GM12878 (cell line): ENCODE data around the gene SLC41A1. TPM values are rescaled to one million over a fixed set of nuclear protein-coding genes. Genes with fewer than 3 reads are reported as not detected.

ENCODE experiments used
- ATAC-seq: fragments of 200-7000 bp; cut with Tn5 transposase; 3 replicates; pipeline ENCODE4 v1.9.1; 2020; ENCODE audit warnings: mild to moderate bottlenecking, moderate library complexity
- BruUV-seq: library from RNA; stranded (reverse); fragments of 400-500 nt; replicated peaks from 2 replicates; lab custom pipeline; 2021; lab: Mats Ljungman, UMichigan
- CTCF ChIA-PET: fragments of 300-600 bp; sonication (Branson Sonifier 250); formaldehyde crosslinking; extraction: SDS; loops from one replicate; lab custom pipeline; 2021; ENCODE audit warnings: inconsistent platforms; lab: Yijun Ruan, JAX
- POLR2A ChIA-PET: fragments of 350-600 bp; formaldehyde crosslinking; extraction: SDS; loops from one replicate; lab custom pipeline; 2021; ENCODE audit warnings: inconsistent platforms; lab: Charles Lee
- RAD21 ChIA-PET: fragments of 300-600 bp; sonication (Branson Sonifier 250); formaldehyde crosslinking; loops from one replicate; lab custom pipeline; 2023; ENCODE audit warnings: antibody characterized with exemption; ENCODE audit not compliant: unreplicated experiment; lab: Charles Lee
- SMC1A ChIA-PET: fragments of 300-600 bp; sonication (Branson Sonifier 250); formaldehyde crosslinking; loops from one replicate; lab custom pipeline; 2023; ENCODE audit not compliant: unreplicated experiment, uncharacterized antibody; lab: Charles Lee
- DNase-seq: peaks from one replicate; pipeline ENCODE4 v3.0.0-alpha.2; 2011; ENCODE audit warnings: low read depth, low spot score
- FAIRE-seq: peaks from 3 replicates; lab custom pipeline; 2011; peaks lifted over from hg19 to GRCh38; lab: Jason Lieb, UNC
- H2AFZ ChIP-seq: 2 replicates; pipeline ENCODE4 v1.6.0; 2011; ENCODE audit warnings: low read depth, low read length, control low read depth; ENCODE audit not compliant: control insufficient read depth
- H3K27ac ChIP-seq: 2 replicates; pipeline ENCODE4 v1.5.1; 2011; ENCODE audit warnings: control low read depth; ENCODE audit not compliant: control insufficient read depth, insufficient read depth
- H3K27me3 ChIP-seq, 2 experiments: replicated peaks in 1 of 2; 2 replicates each; pipeline versions ENCODE4 v1.6.0 to v1.6.1; 2011; ENCODE audit warnings: low read length in 1 of 2; ENCODE audit not compliant: control insufficient read depth in 2 of 2, insufficient read depth in 2 of 2
- H3K36me3 ChIP-seq, 2 experiments: 2 replicates each; pipeline ENCODE4 v1.5.1; 2011; ENCODE audit warnings: low read length in 1 of 2; ENCODE audit not compliant: control insufficient read depth in 2 of 2, insufficient read depth in 2 of 2
- H3K4me1 ChIP-seq: 2 replicates; pipeline ENCODE4 v1.6.1; 2011; ENCODE audit warnings: mild to moderate bottlenecking, low read length, moderate library complexity, mixed read lengths; ENCODE audit not compliant: control insufficient read depth, insufficient read depth
- H3K4me2 ChIP-seq: 2 replicates; pipeline ENCODE4 v1.6.0; 2011; ENCODE audit warnings: control low read depth; ENCODE audit not compliant: control insufficient read depth, insufficient read depth
- H3K4me3 ChIP-seq: fragments of 200-600 bp; sonication (generic); 2 replicates; pipeline ENCODE4 v1.5.1; 2016
- H3K79me2 ChIP-seq: 2 replicates; pipeline ENCODE4 v1.6.0; 2011; ENCODE audit warnings: low read length; ENCODE audit not compliant: control insufficient read depth, insufficient read depth
- H3K9ac ChIP-seq: 2 replicates; pipeline ENCODE4 v1.8.0; 2011; ENCODE audit warnings: low read length, control low read depth, mixed read lengths; ENCODE audit not compliant: control insufficient read depth, insufficient read depth
- H3K9me3 ChIP-seq: replicated peaks from 3 replicates; pipeline ENCODE4 v1.5.1; 2011; ENCODE audit warnings: mild to moderate bottlenecking, low read length; ENCODE audit not compliant: control insufficient read depth, insufficient read depth
- H4K20me1 ChIP-seq: 2 replicates; pipeline ENCODE4 v1.6.0; 2011; ENCODE audit not compliant: control insufficient read depth, insufficient read depth
- BCL11A ChIP-seq: IDR thresholded peaks from 2 replicates; pipeline ENCODE4 v1.6.1; 2011; ENCODE audit warnings: low read depth, low read length
- CEBPB ChIP-seq, 2 experiments: fragments of 150-350 bp in 1 of 2; IDR thresholded peaks; 2 replicates each; pipeline ENCODE4 v1.6.1; 2012 to 2014; ENCODE audit warnings: low read depth in 2 of 2, low read length in 2 of 2, borderline replicate concordance in 1 of 2, inconsistent platforms in 1 of 2
- FOXK2 ChIP-seq: fragments of 450-650 bp; IDR thresholded peaks from 2 replicates; pipeline ENCODE4 v1.6.1; 2017; ENCODE audit warnings: mild to moderate bottlenecking, moderate library complexity
- POLR2AphosphoS2 ChIP-seq: IDR thresholded peaks from 2 replicates; pipeline ENCODE4 v1.6.1; 2011; ENCODE audit warnings: low read depth, mild to moderate bottlenecking, low read length, improper control_type of control experiment, moderate library complexity
- REST ChIP-seq: IDR thresholded peaks from 2 replicates; pipeline ENCODE4 v1.6.1; 2012; ENCODE audit warnings: mild to moderate bottlenecking, low read depth, low read length
- SUPT20H ChIP-seq: IDR thresholded peaks from 2 replicates; pipeline ENCODE4 v1.6.1; 2011; ENCODE audit warnings: low read depth, mild to moderate bottlenecking, low read length, moderate library complexity, borderline replicate concordance; ENCODE audit not compliant: control insufficient read depth
- WGBS: methylation state at CpG from one replicate; pipeline ENCODE4 v1.1.6; 2016; ENCODE audit warnings: low lambda C conversion rate; ENCODE audit not compliant: insufficient replicate concordance, insufficient coverage; ENCODE audit errors: missing lambda C conversion rate; 5-methylcytosine and 5-hydroxymethylcytosine counted together
- in situ Hi-C: fragments of 300-500 bp; cut with MboI; formaldehyde crosslinking; loops from 9 replicates; pipeline ENCODE4 v1.14.3; 2018; ENCODE audit warnings: mixed read lengths
- intact Hi-C: fragments of 100-400 bp; cut with micrococcal nuclease; formaldehyde crosslinking; loops from one replicate; pipeline ENCODE4 v1.14.2; 2022; ENCODE audit not compliant: unreplicated experiment
- polyA plus RNA-seq, 11 experiments: library from polyadenylated mRNA; depleted of rRNA in 4 of 11; unstranded in 6 of 11; stranded (reverse) in 5 of 11; fragments of >200 nt; fragmentation: Nextera tagmentation in 4 of 11; fragmentation: Illumina TruSeq in 1 of 11; extraction: Ambion mirVana in 4 of 11; extraction: Trizol in 1 of 11; gene quantifications; 1 replicate in 1 of 11; 2 replicates in 10 of 11; pipeline versions ENCODE4 v1.2.1 to v1.2.3, GENCODE V29; 2011 to 2016; ENCODE audit warnings: inconsistent platforms in 2 of 11, missing spikeins in 2 of 11, low read depth in 1 of 11
- total RNA-seq, 4 experiments: library from RNA; depleted of rRNA in 3 of 4; stranded (reverse); fragments of >200 nt in 3 of 4; fragmentation: Illumina TruSeq in 1 of 4; extraction: Trizol in 1 of 4; gene quantifications; 2 replicates each; pipeline versions ENCODE4 v1.2.1 to v1.2.3, GENCODE V29; 2013 to 2021

SLC41A1 gene
- total and polyA plus RNA-seq, 10 of the 15 experiments (the other 5 are each of a cell fraction or from before 2014, with no cell fraction given), result 0.13 to 11.3 (median 0.42) TPM

GRCh38 chr1:205754857-205755256 lies 58.1 kb downstream of the SLC41A1 start:
- FAIRE-seq (no peak), ATAC-seq (no peak), DNase-seq (no peak)
- Histone ChIP-seq H3K4me2 (no peak overlapping the region), H3K9ac (no peak overlapping the region), H3K27me3 (no peaks in the 10 kb centered on the region; a peak in 1 of 4 replicates), H2AFZ (no peak overlapping the region), H4K20me1 (no peaks in the 10 kb centered on the region), H3K79me2 (peaks cover 1% of the 10 kb centered on the region; the same call in 1 of the 2 replicates), H3K4me1 (peaks cover 4% of the 10 kb centered on the region; the same call in 1 of the 2 replicates), H3K4me3 (no peak overlapping the region), H3K9me3 (no peaks in the 10 kb centered on the region; the same call in 1 of the 3 replicates), H3K36me3 (no peaks in the 10 kb centered on the region), H3K27ac (no peak overlapping the region)
- intact Hi-C loops, result no loop called here
- in situ Hi-C loops, result no loop called here
- CTCF ChIA-PET, result interaction anchor here (0.9 to 1.7 kb wide), 7 partner anchors 10 to 96 kb away, joined by 3 to 6 read pairs (median 5); no protein-coding TSS in a partner anchor
- POLR2A ChIA-PET, result interaction anchor here (1.0 to 1.3 kb wide), 2 partner anchors 11 to 17 kb away, joined by 3 to 10 read pairs; no protein-coding TSS in a partner anchor
- WGBS, result 65% methylated on average over 5 of the region's 5 CpGs
- TF ChIP-seq REST (no peak), POLR2AphosphoS2 (no peak), SUPT20H (no peak), CEBPB (IDR thresholded peaks at IDR 0.05; ENCODE audit: borderline replicate concordance in 1 of 2, low read depth in 2 of 2, low read length in 2 of 2) (no peak), BCL11A (no peak), FOXK2 (no peak)
- SMC1A ChIA-PET, result interaction anchor here (0.7 to 3.2 kb wide), 6 partner anchors 9 to 30 kb away, joined by 3 to 10 read pairs (median 6); no protein-coding TSS in a partner anchor
- no TSS peak for BruUV-seq
- RAD21 ChIA-PET, result interaction anchor here (0.9 to 1.3 kb wide), 3 partner anchors 17 to 43 kb away, joined by 3 to 7 read pairs (median 4); no protein-coding TSS in a partner anchor
